Endometrial microvascular endothelial cells (primary cell): ENCODE measurements around the gene UTP18. TPM values are rescaled to one million over a fixed set of nuclear protein-coding genes. Genes with fewer than 3 reads are reported as not detected.
"Not testable (repeated sequence)": the region's sequence is repeated elsewhere in the genome, so short reads cannot be mapped to it uniquely, and the experiment has no call there.

ENCODE experiments used
- in situ Hi-C: cut with HindIII; loops from 2 replicates; pipeline ENCODE4 v1.10.0; 2017; ENCODE audit warnings: low sequenced_read_pairs, low pct_unique_long_range_greater_than_20kb; ENCODE audit errors: inconsistent ontology term
- total RNA-seq: library from RNA; depleted of rRNA; stranded (reverse); fragments of >200 nt; gene quantifications from one replicate; pipeline ENCODE4 v1.2.3, GENCODE V29; 2015; ENCODE audit errors: inconsistent ontology term

UTP18 gene
- total RNA-seq, 1 donor from 2014 or later: 57.1 TPM

DNA sequence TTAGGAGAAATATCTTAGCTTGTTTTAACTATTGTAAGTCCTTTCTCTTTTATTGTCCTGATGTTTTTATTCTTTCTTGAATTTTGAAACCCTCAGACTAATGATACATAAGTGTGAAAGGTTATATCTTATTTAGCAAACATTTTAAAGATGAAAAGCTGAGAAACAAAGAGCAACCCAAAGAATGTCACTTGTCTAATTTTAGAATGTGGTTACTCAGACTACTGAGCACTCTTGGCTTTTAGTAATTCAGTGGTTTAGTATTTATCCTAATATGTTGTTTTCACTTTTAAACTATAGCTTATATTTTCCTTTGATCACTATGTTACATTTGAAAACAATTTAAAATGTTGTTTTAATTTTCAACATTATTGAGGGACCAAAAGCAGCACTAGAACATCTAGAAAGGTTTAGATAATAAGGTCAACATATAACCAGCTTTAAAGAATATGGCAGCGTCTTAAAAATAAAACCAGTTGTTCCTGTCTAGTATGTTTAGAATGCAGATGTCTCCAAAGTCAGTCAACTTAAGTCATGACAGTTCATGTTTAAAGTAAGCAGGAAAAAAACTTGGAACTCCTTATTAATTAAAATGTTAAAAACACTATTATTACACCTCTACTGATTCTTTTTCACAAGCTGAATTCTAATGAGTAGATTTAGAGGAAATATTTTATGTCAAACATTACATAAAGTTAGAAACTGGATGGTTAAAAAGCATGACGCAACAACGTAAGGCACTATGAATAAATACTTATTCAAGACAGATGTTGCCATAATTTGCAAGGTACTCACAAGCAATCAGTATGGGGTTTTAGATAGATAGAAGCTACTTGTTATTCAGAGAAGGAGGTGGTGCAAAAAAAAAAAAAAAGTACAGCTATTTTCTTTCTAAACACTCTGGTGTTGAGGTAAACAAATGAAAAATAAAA is 2.9 kb upstream of the UTP18 start:
- in situ Hi-C loops: no loop called here

GRCh38 chr17:51258756-51259563 is 1.4 kb upstream of the UTP18 start:
- in situ Hi-C loops: no loop called here

DNA sequence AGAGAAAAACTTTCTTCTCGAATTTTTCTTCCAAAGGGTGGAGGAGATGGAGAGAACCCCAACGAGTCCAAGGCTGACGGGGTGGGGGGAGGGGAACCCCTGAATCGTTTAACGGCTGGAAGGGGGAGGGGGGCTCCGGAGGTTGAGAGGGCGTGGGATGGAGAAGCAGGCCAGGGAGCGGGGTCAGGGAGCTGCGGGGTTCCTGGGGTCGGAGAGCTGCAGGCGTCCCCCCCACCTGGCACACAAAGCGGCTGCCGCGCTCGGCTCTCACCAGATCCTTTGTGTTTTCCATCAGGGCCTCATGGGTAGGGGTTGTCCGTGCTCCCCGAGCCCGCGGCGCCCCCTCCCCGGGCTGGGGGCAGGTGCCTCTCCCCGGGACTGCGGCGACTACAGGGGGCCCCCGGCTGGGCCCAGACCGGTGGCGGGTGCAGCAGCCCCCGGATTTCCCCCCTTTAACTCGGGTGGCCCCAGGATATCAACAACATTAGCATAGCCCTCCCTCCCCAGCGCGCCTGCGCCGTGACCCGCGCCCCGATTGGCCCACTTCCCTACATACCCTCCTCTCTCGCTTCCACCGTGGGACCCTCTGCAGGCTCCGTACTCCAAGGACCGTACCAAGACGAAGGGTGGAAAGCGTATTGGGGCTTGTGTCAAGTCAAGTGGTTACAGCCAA is 646 bp upstream of the UTP18 start, which contains the start of gene MBTD1:
MBTD1 (minus strand) TSS at position 486 of the 673 bp plus-strand sequence. CDS start 34,888 bp downstream, outside the sequence.
- in situ Hi-C loops: no loop called here

GRCh38 chr17:51261024-51261963 is 948 bp downstream of the UTP18 start:
- in situ Hi-C loops: no loop called here

DNA sequence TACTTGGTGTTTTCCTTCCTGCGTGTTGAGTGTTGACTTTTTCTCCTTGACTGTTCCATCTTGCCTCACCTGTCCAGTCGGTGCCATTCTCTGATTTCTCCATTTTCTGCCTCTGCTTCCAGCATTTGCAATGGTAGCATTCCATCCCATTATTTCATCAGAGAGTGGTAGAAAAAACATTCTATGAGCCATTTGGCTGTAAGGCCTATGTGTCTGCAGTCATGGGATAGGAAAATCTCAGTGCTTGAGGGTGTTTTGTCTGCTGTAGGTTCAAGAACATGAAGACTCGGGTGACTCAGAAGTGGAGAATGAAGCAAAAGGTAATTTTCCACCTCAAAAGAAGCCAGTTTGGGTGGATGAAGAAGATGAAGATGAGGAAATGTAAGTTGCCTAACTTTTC is 2.7 kb downstream of the UTP18 start:
- in situ Hi-C loops: no loop called here

- in situ Hi-C loops: not testable (repeated sequence)
Measured at GRCh38 chr17:51264466-51264865, 4.1 kb downstream of the UTP18 start.

- in situ Hi-C loops: no loop called here
Measured at GRCh38 chr17:51269991-51270390, 9.6 kb downstream of the UTP18 start.

DNA sequence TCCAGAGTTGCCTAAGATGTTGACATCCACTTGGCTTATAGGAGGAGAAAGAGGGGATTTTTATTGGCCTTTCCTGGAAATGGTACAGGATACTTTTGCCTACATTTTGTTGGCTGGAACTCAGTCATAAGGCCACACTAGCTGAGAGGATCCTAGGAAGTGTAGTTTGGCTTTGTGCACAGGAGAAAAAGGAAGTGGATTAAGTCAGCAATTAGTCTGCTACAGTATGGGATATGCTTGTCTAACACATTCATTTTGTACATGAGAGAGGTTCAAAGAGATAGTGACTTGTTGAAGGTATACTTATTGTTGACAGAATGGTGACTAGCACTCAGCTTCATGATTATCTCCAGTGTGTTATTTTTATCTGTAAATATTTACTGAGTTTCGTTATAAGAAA is 10.3 kb downstream of the UTP18 start:
- in situ Hi-C loops: no loop called here

DNA sequence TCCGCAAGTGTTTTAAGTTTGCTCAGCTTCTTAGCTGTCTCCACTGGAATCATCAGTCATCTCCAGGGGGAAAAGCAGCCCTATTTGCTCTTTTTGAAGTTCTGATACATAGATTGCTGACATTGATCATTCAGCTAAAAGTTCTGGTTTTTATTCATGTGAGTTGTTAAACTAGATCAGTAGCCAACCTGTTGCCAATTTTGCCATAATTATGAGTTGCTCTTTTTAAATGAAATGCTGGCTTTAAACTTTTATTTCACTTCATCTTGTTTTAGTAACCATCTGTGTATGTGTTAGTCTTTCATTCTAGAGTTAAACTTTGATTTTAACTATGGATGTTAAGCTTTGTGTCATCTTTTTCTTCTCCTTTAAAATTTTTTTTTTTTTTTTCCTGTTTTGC is 12.5 kb downstream of the UTP18 start:
- in situ Hi-C loops: no loop called here

- in situ Hi-C loops: no loop called here
Measured at GRCh38 chr17:51275381-51275780, 15.0 kb downstream of the UTP18 start.

- in situ Hi-C loops: no loop called here
Measured at GRCh38 chr17:51279183-51279582, 18.8 kb downstream of the UTP18 start.

- in situ Hi-C loops: no loop called here
Measured at GRCh38 chr17:51287412-51287811, 27.1 kb downstream of the UTP18 start.

DNA sequence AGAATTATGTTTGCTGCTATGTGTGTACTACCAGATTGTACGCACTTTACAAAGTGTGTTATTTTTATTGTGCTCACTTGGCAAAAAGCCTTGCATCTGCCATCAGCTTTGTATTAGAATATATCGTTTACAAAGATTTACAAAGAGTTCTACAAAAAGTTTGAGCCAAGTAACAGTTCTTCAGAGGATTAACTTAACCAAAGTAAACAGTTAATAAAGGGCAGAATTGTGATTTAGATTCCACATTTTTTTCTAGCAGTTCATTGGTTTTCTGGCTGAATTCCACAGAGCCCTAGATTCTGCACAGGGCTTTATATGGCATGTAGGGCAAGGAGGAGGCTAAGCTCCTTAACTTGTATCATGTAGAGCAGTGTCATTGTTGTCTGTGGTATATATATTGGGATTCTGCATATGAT is 29.4 kb downstream of the UTP18 start:
- in situ Hi-C loops: no loop called here

DNA sequence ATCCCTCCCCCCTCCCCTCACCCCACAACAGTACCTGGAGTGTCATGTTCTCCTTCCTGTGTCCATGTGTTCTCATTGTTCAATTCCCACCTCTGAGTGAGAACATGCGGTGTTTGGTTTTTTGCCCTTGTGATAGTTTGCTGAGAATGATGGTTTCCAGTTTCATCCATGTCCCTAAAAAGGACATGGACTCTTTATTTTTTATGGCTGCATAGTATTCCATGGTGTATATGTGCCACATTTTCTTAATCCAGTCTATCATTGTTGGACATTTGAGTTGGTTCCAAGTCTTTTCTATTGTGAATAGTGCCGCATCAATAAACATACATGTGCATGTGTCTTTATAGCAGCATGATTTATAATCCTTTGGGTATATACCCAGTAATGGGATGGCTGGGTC is 34.0 kb downstream of the UTP18 start:
- in situ Hi-C loops: not testable (repeated sequence)

GRCh38 chr17:51298508-51299371 is 38.4 kb downstream of the UTP18 start:
- in situ Hi-C loops: no loop called here

DNA sequence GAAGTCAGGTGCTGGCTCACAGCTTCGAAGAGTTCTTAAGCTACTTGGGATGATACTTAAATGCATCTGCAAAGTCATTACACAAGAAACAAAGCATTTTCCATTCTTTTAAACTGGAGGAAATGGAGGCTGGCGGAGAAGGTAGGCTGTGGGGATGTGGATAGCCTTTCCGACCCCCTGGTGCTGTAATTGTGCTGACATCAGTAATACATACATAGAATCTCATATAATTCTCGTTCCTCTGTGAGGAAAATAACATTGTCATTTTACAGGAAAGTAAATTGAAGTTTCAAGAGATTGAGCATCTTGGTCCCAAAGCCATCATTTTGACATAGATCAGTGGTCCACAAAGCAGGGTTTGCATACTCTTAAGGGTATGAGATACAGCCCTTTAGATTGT is 39.5 kb downstream of the UTP18 start:
- in situ Hi-C loops: no loop called here

GRCh38 chr17:51305182-51305581 is 44.8 kb downstream of the UTP18 start:
- in situ Hi-C loops: no loop called here
